ENCODE results near the gene RAB43. TPM values are rescaled to one million over a fixed set of nuclear protein-coding genes. Genes with fewer than 3 reads are reported as not detected.

The RAB43 gene
- total RNA-seq, 4 donors from 2014 or later: 12.8 to 18.5 (median 16.3) TPM

- ATAC-seq (ENCODE audit: low FRiP score) (no peak), DNase-seq (ENCODE audit: low spot score) (no peak)
- no peak for TF ChIP-seq CTCF (IDR thresholded peaks at IDR 0.05)
Measured at GRCh38 chr3:129130291-129130813, 8.7 kb upstream of the RAB43 start.

DNA sequence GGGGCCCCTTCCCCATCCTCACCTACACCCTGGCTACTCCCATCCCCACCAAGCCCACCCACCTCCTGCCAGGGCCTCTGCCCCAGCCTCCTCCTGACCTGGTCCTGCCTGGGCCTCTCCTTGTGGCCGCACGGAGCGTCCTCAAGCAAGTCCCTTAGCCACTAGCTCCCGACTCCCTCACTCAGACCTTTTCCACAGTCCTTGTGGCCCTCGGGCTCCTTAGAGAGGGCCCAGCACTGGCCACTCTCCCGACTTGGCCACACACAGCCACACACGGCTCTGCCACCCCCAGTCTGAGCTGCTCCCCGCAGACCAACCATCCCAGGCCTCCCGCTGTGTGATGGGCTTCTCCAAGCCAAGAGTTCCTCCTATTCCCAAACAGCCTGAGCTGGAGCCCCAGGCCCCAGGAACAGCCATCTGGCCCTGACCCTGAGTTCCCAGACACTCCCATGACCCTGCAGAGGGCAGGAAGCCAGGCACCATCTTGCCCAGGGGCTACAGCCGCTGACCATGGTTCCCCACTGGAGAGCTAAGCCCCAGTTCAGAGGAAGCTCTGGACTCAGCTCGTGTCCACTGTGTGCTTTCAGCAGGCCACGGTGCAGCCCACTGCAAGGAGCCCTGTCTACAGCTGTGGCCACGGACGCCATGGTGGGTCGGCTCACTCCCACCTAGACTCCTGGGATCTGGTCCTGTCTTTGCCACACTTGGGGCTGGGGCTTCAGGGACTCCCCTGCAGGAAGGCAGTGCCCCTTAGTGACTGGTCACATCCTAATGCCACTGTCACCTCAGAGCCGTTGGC, 7.0 kb upstream of the RAB43 start:
- no peak for TF ChIP-seq CTCF (IDR thresholded peaks at IDR 0.05)
- ATAC-seq (ENCODE audit: low FRiP score) (peak; percentile 20), DNase-seq (ENCODE audit: low spot score) (no peak)

- DNase-seq (ENCODE audit: low spot score): no peak
- TF ChIP-seq CTCF (IDR thresholded peaks at IDR 0.05): no peak
- ATAC-seq (ENCODE audit: low FRiP score): no peak
Measured at GRCh38 chr3:129126726-129127280, 5.2 kb upstream of the RAB43 start.

DNA sequence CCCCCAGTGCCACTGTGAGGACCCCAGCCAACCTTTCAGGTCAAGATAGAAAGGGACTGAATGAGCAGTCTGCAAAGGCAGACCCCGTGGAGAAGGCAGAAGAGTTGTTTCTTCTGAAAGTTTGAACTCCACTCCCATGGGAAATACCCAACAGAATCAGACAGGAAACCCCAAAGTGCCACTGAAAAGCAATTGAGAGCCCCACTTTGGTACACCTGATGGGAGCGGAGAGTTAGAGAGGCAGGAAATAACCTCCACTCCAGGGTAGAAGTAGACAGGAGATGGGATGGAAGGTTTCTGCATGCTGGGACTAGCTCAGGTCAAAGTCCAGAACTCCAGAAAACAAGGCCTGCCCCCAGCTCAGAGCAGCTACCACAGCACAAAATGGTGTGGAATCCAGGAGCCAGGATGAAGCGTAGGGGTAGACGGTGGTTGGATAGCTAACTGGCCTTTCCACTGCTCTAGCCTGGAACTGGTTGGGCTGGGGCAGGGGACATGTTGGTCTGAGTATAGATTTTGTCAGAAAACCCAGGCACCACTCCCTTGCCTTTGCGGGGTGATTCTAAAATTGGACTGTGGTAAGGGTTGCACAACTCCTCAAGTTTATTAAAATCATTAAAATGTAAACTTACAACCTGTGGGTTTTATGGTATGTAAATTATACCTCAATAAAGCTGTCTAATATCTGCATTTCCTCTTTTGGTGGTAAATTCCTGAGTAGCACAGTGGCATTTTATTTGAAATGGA, 1.9 kb upstream of the RAB43 start:
- TF ChIP-seq CTCF (IDR thresholded peaks at IDR 0.05): no peak
- ATAC-seq (ENCODE audit: low FRiP score): no peak

GRCh38 chr3:129122412-129123011, 908 bp upstream of the RAB43 start:
- no peak for ATAC-seq (ENCODE audit: low FRiP score)
- TF ChIP-seq CTCF (IDR thresholded peaks at IDR 0.05): no peak
- DNase-seq (ENCODE audit: low spot score): no peak

More for the DNA sequence above, 1.9 kb upstream of the RAB43 start:
- no peak for DNase-seq (ENCODE audit: low spot score)

DNA sequence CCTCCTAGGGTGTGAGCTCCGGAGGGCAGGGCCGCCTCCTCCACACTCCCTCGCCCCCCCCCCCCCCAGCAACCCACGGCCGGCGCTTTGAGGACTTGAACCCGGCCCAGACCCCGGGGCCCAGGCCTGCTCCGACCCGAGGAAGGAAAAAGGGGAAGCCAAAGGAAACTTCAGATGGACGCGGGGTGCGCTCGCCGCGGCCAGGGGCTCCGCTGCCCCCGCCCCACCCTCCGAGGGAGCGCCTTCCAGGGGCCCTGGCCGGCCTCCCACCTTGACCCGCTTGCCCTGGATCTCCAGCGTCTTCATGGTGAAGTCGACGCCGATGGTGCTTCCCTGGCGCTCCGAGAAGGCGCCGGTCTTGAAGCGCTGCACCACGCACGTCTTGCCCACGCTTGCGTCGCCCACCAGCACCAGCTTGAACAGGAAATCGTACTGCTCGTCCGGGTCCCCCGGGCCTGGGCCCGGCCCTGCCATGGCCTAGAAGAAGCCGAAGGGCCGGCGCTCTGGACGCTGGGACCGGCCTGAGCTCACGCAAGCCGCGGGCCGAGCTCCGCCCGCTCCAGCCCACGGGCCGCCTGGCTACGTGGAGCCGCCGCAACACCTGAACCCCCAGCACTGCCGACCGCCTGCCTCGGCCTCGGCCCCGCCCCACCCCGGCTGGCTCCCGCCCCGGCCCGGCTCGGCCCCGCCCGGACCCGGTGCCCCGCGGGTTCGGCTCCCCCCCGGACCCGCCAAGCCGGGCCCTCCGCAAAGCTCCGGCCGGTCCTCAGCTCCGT, 400 bp downstream of the RAB43 start:
- peak; percentile 60 for ATAC-seq (ENCODE audit: low FRiP score)
- DNase-seq (ENCODE audit: low spot score): no peak
- no peak for TF ChIP-seq CTCF (IDR thresholded peaks at IDR 0.05)
